Neutrophil (primary cell): ENCODE results near the gene DEGS2.

Source experiments
- H3K27ac ChIP-seq: fragments of 200-600 bp; sonication (generic); 2 replicates; pipeline ENCODE4 v1.5.1; 2016; ENCODE audit warnings: mild to moderate bottlenecking, moderate library complexity
- H3K27me3 ChIP-seq: fragments of 200-600 bp; sonication (generic); 2 replicates; pipeline ENCODE4 v1.6.0; 2016; ENCODE audit warnings: mild to moderate bottlenecking
- H3K36me3 ChIP-seq: fragments of 200-600 bp; sonication (generic); 2 replicates; pipeline ENCODE4 v1.5.1; 2017
- H3K4me1 ChIP-seq, 2 experiments: fragments of 200-600 bp in 1 of 2; sonication (generic) in 1 of 2; 1 replicate in 1 of 2; 2 replicates in 1 of 2; pipeline versions ENCODE4 v1.5.1 to v1.6.1; 2013 to 2016; ENCODE audit warnings: low read depth in 1 of 2, low read length in 1 of 2, mild to moderate bottlenecking in 1 of 2, moderate library complexity in 1 of 2; ENCODE audit not compliant: control insufficient read depth in 1 of 2, insufficient read depth in 1 of 2
- H3K4me3 ChIP-seq, 2 experiments: fragments of 200-600 bp in 1 of 2; sonication (generic) in 1 of 2; 1 replicate in 1 of 2; 2 replicates in 1 of 2; pipeline ENCODE4 v1.5.1; 2013 to 2016; ENCODE audit warnings: low read depth in 1 of 2, low read length in 1 of 2, mild to moderate bottlenecking in 1 of 2, moderate library complexity in 1 of 2
- H3K9me3 ChIP-seq: fragments of 200-600 bp; sonication (generic); 2 replicates; pipeline ENCODE4 v1.5.1; 2016
- TF ChIP-seq, protein P1 (sequence below): fragments of 200-600 bp; sonication (generic); IDR thresholded peaks from 2 replicates; pipeline ENCODE4 v1.5.1; 2016; ENCODE audit warnings: antibody characterized with exemption

DEGS2 gene

DNA sequence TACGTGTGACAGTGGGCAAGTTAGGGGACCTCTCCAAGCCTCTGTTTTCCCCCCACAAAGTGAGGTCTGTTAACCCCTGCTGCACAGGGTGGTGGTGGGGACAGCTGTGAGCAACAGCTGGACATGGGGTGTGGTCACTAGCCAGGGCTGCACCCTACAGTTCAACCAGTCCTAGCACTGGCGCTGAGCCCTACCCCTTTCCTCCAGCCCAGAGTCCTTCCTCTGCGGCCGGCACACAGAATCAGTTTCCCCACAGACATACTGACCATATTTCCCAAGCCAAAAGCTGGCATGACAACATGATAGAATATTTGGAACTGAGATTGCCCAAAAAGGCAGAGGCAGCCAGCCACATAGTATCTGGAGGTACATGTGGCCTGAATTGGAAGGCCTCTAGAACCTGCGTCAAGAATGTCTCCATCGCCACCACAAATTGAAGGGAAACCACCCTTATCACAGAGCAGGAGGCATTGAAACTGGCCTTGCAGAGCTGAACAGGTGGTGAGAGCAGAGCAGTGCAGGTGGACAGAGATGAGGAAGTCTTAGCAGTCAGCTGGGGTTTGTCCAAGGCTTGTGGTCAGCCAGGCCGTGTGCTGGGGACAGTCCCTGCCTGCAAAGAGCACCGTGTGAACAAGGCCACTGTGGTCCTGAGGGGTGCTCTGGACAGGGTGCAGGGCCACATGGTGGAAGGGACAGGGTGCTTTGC, 21.2 kb downstream of the DEGS2 start:
- no peak overlapping the region for H3K27ac ChIP-seq
- no peaks in the 10 kb centered on the region for H3K9me3 ChIP-seq
- H3K36me3 ChIP-seq = peaks cover 20% of the 10 kb centered on the region
- TF ChIP-seq, protein P1, sequence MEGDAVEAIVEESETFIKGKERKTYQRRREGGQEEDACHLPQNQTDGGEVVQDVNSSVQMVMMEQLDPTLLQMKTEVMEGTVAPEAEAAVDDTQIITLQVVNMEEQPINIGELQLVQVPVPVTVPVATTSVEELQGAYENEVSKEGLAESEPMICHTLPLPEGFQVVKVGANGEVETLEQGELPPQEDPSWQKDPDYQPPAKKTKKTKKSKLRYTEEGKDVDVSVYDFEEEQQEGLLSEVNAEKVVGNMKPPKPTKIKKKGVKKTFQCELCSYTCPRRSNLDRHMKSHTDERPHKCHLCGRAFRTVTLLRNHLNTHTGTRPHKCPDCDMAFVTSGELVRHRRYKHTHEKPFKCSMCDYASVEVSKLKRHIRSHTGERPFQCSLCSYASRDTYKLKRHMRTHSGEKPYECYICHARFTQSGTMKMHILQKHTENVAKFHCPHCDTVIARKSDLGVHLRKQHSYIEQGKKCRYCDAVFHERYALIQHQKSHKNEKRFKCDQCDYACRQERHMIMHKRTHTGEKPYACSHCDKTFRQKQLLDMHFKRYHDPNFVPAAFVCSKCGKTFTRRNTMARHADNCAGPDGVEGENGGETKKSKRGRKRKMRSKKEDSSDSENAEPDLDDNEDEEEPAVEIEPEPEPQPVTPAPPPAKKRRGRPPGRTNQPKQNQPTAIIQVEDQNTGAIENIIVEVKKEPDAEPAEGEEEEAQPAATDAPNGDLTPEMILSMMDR = no peak
- H3K4me1 ChIP-seq = peaks cover 6% of the 10 kb centered on the region in 2 experiments
- no peaks in the 10 kb centered on the region for H3K27me3 ChIP-seq
- no peak overlapping the region for H3K4me3 ChIP-seq

DNA sequence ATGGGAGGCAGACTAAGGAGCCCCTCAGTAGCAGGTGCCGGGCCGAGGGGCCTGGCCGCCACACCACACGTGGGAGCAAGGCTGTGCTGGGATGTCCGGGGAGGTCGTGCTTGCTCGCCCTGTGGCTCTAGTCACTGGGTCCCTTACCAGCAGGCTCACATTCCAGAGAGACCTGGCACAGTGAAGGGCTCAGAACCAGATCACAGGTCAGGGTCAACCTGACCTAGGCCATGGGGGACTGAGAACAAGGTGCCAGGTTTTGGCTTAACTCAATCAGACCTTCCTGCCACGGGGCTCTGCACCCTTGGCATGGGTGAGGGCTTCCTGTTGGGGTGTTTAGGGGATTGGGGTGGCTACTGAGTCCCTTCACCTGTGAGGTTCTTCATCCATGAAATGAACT, 22.3 kb downstream of the DEGS2 start:
- TF ChIP-seq, protein P1 = no peak
- no peak overlapping the region for H3K4me3 ChIP-seq
- no peaks in the 10 kb centered on the region for H3K9me3 ChIP-seq
- peaks cover 6% of the 10 kb centered on the region in 2 experiments for H3K4me1 ChIP-seq
- H3K36me3 ChIP-seq = peaks cover 30% of the 10 kb centered on the region
- H3K27ac ChIP-seq = no peak overlapping the region
- H3K27me3 ChIP-seq = no peaks in the 10 kb centered on the region

DNA sequence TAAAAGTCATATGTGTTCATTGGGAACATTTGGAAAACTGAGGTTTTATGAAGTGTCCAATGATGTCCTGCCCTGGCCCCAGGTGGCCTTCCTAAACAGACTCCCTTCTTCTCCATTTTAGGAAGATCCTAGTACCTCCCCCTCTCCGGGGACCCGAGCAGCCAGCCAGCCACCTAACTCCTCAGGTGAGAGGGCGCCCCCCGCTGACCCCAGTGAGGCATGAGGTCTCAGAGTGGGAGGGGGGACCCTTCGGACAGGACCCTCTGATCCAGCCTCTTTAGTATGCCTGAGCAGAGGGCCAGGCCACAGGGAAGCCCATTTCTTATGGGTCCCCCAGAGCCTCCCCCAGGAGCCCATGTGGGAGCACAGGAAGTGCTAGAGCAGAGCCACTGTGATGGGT, 23.7 kb downstream of the DEGS2 start:
- TF ChIP-seq, protein P1 = no peak
- no peaks in the 10 kb centered on the region for H3K27me3 ChIP-seq
- H3K4me3 ChIP-seq = no peak overlapping the region
- H3K27ac ChIP-seq = no peak overlapping the region
- H3K36me3 ChIP-seq = peaks cover 35% of the 10 kb centered on the region
- no peaks in the 10 kb centered on the region for H3K9me3 ChIP-seq
- peaks cover 3 to 4% of the 10 kb centered on the region in 2 experiments for H3K4me1 ChIP-seq

DNA sequence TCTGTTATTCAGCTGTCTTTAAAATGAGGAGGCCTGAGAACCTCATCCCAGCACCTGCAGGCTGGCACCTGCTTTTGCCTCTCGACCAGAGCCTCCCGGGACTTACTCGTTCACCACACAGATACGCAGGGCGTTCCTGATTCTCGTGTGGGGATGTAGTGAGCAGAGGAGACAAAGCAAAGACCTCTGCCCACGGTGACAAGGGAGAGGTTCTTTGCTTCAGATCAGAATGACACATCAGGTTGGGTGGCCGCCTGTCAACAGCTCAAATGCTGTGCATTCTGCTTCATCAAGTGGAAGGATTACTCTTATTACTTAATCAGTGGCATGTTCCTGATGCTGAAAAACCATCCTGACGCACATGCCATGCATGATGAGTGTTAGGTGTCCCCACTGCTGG, 24.4 kb downstream of the DEGS2 start:
- Histone ChIP-seq H3K36me3 (peaks cover 39% of the 10 kb centered on the region), H3K27me3 (no peaks in the 10 kb centered on the region), H3K9me3 (no peaks in the 10 kb centered on the region), H3K4me3 (no peak overlapping the region), H3K4me1 (no peaks in the 10 kb centered on the region), H3K27ac (no peak overlapping the region)
- TF ChIP-seq, protein P1 = no peak

DNA sequence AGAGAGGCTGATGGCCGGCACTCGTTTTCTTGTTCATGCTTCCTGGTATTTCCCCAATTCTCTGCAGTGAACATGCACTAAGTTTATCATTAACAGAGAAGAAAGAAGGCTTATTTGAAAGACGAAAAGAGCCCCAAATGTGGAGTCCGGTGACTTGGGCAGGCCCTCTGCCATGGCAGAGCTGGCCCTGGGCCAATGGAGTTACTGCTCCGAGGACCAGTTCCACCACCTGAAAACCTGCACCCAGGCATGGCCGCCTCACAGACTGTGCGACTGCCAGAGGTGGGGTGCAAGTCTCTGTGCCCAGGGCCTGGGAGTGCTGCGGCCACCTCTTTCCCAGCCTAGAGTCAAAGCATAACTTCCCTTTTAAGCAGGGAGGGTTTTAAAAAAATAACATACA, 24.9 kb downstream of the DEGS2 start:
- H3K36me3 ChIP-seq = peaks cover 44% of the 10 kb centered on the region
- H3K4me3 ChIP-seq = no peak overlapping the region
- no peaks in the 10 kb centered on the region for H3K9me3 ChIP-seq
- H3K4me1 ChIP-seq = no peaks in the 10 kb centered on the region
- no peaks in the 10 kb centered on the region for H3K27me3 ChIP-seq
- TF ChIP-seq, protein P1 = no peak
- H3K27ac ChIP-seq = no peak overlapping the region
